Astrocyte (in vitro differentiated cells and primary cell): Measurements from ENCODE around the gene SIN3B. TPM values are rescaled to one million over a fixed set of nuclear protein-coding genes. Genes with fewer than 3 reads are reported as not detected.
A peak's percentile ranks its signal among the peaks of the same experiment; 100 is the strongest.

Experiments used
- DNase-seq: peaks from one replicate; pipeline ENCODE4 v3.0.0-alpha.2; 2010; ENCODE audit warnings: low read depth
- FAIRE-seq: peaks from 2 replicates; lab custom pipeline; 2011; peaks lifted over from hg19 to GRCh38; lab: Jason Lieb, UNC
- H2AFZ ChIP-seq: 2 replicates; pipeline ENCODE4 v1.6.0; 2012; ENCODE audit warnings: low read depth, low read length, inconsistent platforms
- H3K27ac ChIP-seq: 2 replicates; pipeline ENCODE4 v1.5.1; 2011; ENCODE audit warnings: low read depth, low read length, inconsistent platforms
- H3K27me3 ChIP-seq: 2 replicates; pipeline ENCODE4 v1.6.0; 2011; ENCODE audit warnings: low read length, inconsistent platforms; ENCODE audit not compliant: insufficient read depth
- H3K36me3 ChIP-seq: 2 replicates; pipeline ENCODE4 v1.5.1; 2011; ENCODE audit warnings: low read length, inconsistent platforms; ENCODE audit not compliant: insufficient read depth
- H3K4me1 ChIP-seq: 2 replicates; pipeline ENCODE4 v1.5.1; 2011; ENCODE audit warnings: low read length, inconsistent platforms; ENCODE audit not compliant: insufficient read depth
- H3K4me2 ChIP-seq: 2 replicates; pipeline ENCODE4 v1.6.0; 2012; ENCODE audit warnings: low read length, inconsistent platforms
- H3K4me3 ChIP-seq: 2 replicates; pipeline ENCODE4 v1.5.1; 2011; ENCODE audit warnings: low read depth, mild to moderate bottlenecking, low read length, inconsistent platforms; ENCODE audit not compliant: insufficient read depth
- H3K79me2 ChIP-seq: 2 replicates; pipeline ENCODE4 v1.6.0; 2012; ENCODE audit warnings: mild to moderate bottlenecking, low read length, inconsistent platforms; ENCODE audit not compliant: insufficient read depth
- H3K9ac ChIP-seq: 2 replicates; pipeline ENCODE4 v1.6.0; 2012; ENCODE audit warnings: mild to moderate bottlenecking, low read length, inconsistent platforms
- H3K9me3 ChIP-seq: 2 replicates; pipeline ENCODE4 v1.5.1; 2012; ENCODE audit warnings: low read depth, mild to moderate bottlenecking, low read length, inconsistent platforms; ENCODE audit not compliant: insufficient read depth
- H4K20me1 ChIP-seq: 2 replicates; pipeline ENCODE4 v1.6.0; 2012; ENCODE audit warnings: low read length, inconsistent platforms; ENCODE audit not compliant: insufficient read depth
- H3K27ac Mint-ChIP-seq: one replicate; pipeline ENCODE4 v1.8.0; 2021; ENCODE audit warnings: mild to moderate bottlenecking, mixed read lengths; ENCODE audit not compliant: unreplicated experiment
- H3K27me3 Mint-ChIP-seq: one replicate; pipeline ENCODE4 v1.8.0; 2021; ENCODE audit warnings: low read depth, mixed read lengths; ENCODE audit not compliant: unreplicated experiment
- H3K36me3 Mint-ChIP-seq: one replicate; pipeline ENCODE4 v1.8.0; 2021; ENCODE audit warnings: low read depth, mixed read lengths; ENCODE audit not compliant: unreplicated experiment
- H3K4me1 Mint-ChIP-seq: one replicate; pipeline ENCODE4 v1.8.0; 2021; ENCODE audit warnings: low read depth, mixed read lengths; ENCODE audit not compliant: unreplicated experiment
- H3K4me3 Mint-ChIP-seq: one replicate; pipeline ENCODE4 v1.8.0; 2021; ENCODE audit warnings: mild to moderate bottlenecking, moderate library complexity, mixed read lengths; ENCODE audit not compliant: unreplicated experiment
- H3K9me3 Mint-ChIP-seq: one replicate; pipeline ENCODE4 v1.8.0; 2021; ENCODE audit warnings: mild to moderate bottlenecking, mixed read lengths; ENCODE audit not compliant: unreplicated experiment
- CTCF ChIP-seq: IDR thresholded peaks from 2 replicates; pipeline ENCODE4 v1.5.1; 2011; ENCODE audit warnings: low read depth, mild to moderate bottlenecking, inconsistent platforms, low read length, moderate library complexity; ENCODE audit not compliant: insufficient read depth
- EZH2 ChIP-seq: IDR thresholded peaks from 2 replicates; pipeline ENCODE4 v1.6.1; 2012; ENCODE audit warnings: mild to moderate bottlenecking, low read length, inconsistent platforms; ENCODE audit not compliant: insufficient read depth
- total RNA-seq: library from RNA; stranded (reverse); gene quantifications from 2 replicates; pipeline ENCODE4 v1.2.1, GENCODE V29; 2021

Gene SIN3B
- total RNA-seq, 1 donor from 2014 or later: 86.1 TPM

GRCh38 chr19:16914421-16914820 lies 85.2 kb downstream of the SIN3B start:
- Histone ChIP-seq H4K20me1 (no peaks in the 10 kb centered on the region), H2AFZ (no peak overlapping the region), H3K27ac (no peak overlapping the region), H3K79me2 (no peaks in the 10 kb centered on the region), H3K9me3 (peaks cover 7% of the 10 kb centered on the region), H3K27me3 (no peaks in the 10 kb centered on the region), H3K4me1 (no peaks in the 10 kb centered on the region), H3K36me3 (no peaks in the 10 kb centered on the region), H3K4me2 (no peak overlapping the region), H3K4me3 (no peak overlapping the region), H3K9ac (no peak overlapping the region)
- TF ChIP-seq EZH2: no peak
- no peak for TF ChIP-seq CTCF
- H3K9me3 Mint-ChIP-seq: peaks cover 26% of the 10 kb centered on the region
- no peak for FAIRE-seq
- peaks cover 12% of the 10 kb centered on the region for H3K27me3 Mint-ChIP-seq
- H3K27ac Mint-ChIP-seq: no peak overlapping the region
- no peak for DNase-seq
- no peak overlapping the region for H3K4me3 Mint-ChIP-seq
- H3K36me3 Mint-ChIP-seq: peaks cover 7% of the 10 kb centered on the region
- H3K4me1 Mint-ChIP-seq: no peaks in the 10 kb centered on the region

DNA sequence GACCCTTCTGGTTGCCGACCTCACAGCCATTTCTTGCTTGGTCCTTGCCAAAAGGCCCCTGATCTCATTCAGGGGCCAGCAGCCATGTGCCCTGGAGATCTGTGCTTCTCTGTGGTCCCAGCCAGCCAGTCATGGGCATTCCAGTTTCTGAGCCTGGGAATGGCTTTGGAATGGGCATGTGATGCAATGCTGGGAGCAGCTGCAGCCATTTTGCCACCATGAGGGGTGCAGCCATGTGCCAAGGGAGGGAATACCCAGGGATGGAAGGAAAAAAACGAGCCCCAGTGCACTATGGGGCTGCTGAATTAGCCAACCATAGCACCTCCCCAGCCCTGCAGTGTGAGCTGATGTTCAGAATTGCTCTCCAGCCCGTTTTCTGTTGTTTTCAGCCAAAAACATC lies 85.9 kb downstream of the SIN3B start:
- Mint-ChIP-seq H3K27me3 (peaks cover 12% of the 10 kb centered on the region), H3K36me3 (peaks cover 7% of the 10 kb centered on the region), H3K27ac (no peak overlapping the region), H3K4me3 (no peak overlapping the region), H3K4me1 (no peaks in the 10 kb centered on the region), H3K9me3 (peaks cover 26% of the 10 kb centered on the region)
- no peaks in the 10 kb centered on the region for H3K79me2 ChIP-seq
- H3K36me3 ChIP-seq: no peaks in the 10 kb centered on the region
- H3K4me3 ChIP-seq: no peak overlapping the region
- FAIRE-seq (no peak), DNase-seq (no peak)
- no peaks in the 10 kb centered on the region for H3K4me1 ChIP-seq
- no peaks in the 10 kb centered on the region for H3K27me3 ChIP-seq
- H3K4me2 ChIP-seq: no peak overlapping the region
- no peak overlapping the region for H2AFZ ChIP-seq
- H3K9me3 ChIP-seq: peaks cover 7% of the 10 kb centered on the region
- H3K9ac ChIP-seq: no peak overlapping the region
- TF ChIP-seq CTCF (no peak), EZH2 (no peak)
- H4K20me1 ChIP-seq: no peaks in the 10 kb centered on the region
- no peak overlapping the region for H3K27ac ChIP-seq

DNA sequence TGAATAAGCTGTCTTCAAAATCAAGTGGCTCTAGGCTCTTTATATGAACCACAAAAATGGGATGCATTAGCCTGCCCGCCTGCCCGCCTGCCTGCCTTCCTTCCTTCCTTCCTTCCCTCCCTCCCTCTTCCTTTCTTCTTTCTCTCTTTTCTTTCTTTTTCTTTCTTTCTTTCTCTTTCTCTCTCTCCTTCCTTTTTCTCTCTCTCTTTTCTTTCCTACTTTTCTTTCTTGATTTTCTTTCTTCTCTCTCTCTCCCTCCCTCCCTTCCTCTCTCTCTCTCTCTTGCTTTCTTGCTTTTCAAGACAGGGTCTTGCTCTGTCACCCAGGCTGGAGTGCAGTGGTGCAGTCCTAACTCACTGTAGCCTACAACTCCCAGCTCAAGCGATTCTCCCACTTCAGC lies 86.5 kb downstream of the SIN3B start:
- no peak overlapping the region for H3K9ac ChIP-seq
- FAIRE-seq: no peak
- H3K9me3 Mint-ChIP-seq: peaks cover 27% of the 10 kb centered on the region

More for the DNA sequence above, 86.5 kb downstream of the SIN3B start:
- Mint-ChIP-seq H3K27me3 (peaks cover 12% of the 10 kb centered on the region), H3K27ac (peak overlapping the region; percentile 26), H3K36me3 (peaks cover 7% of the 10 kb centered on the region), H3K4me3 (no peak overlapping the region), H3K4me1 (no peaks in the 10 kb centered on the region)
- no peak for DNase-seq
- peaks cover 7% of the 10 kb centered on the region for H3K9me3 ChIP-seq
- no peak overlapping the region for H2AFZ ChIP-seq
- no peak overlapping the region for H3K4me3 ChIP-seq
- H3K36me3 ChIP-seq: no peaks in the 10 kb centered on the region
- H3K79me2 ChIP-seq: no peaks in the 10 kb centered on the region
- no peaks in the 10 kb centered on the region for H4K20me1 ChIP-seq
- no peaks in the 10 kb centered on the region for H3K4me1 ChIP-seq
- no peak overlapping the region for H3K27ac ChIP-seq
- no peaks in the 10 kb centered on the region for H3K27me3 ChIP-seq
- TF ChIP-seq CTCF: no peak
- no peak for TF ChIP-seq EZH2
- no peak overlapping the region for H3K4me2 ChIP-seq
